SU-DHL-6 (cell line): ENCODE results near the gene SH3RF1.

Source experiments
- CTCF ChIP-seq: fragments of 200-600 bp; sonication (generic); IDR thresholded peaks from one replicate; pipeline ENCODE4 v1.5.1; 2017; ENCODE audit warnings: antibody characterized with exemption, mild to moderate bottlenecking, low read length, moderate library complexity; ENCODE audit not compliant: insufficient read depth, poor library complexity, severe bottlenecking
- EZH2phosphoT487 ChIP-seq: fragments of 200-600 bp; sonication (generic), shearing (Covaris generic); conservative IDR thresholded peaks from 2 replicates; pipeline ENCODE4 v1.6.1; 2018; ENCODE audit warnings: mild to moderate bottlenecking, antibody characterized with exemption, low read length, moderate library complexity, mixed read lengths

GRCh38 chr4:169234137-169234855, 36.5 kb downstream of the SH3RF1 start:
- TF ChIP-seq CTCF: no peak
- no peak for TF ChIP-seq EZH2phosphoT487
